RWPE2 (cell line): ENCODE measurements around the gene CNPY1.

ENCODE experiments used
- ATAC-seq: fragments of 200-7000 bp; cut with Tn5 transposase; 3 replicates; pipeline ENCODE4 v1.9.1; 2021; ENCODE audit warnings: low read depth
- DNase-seq: peaks from one replicate; pipeline ENCODE4 v3.0.0-alpha.2; 2020; ENCODE audit warnings: low spot score
- H3K27ac ChIP-seq: fragments of 450-650 bp; 2 replicates; pipeline ENCODE4 v1.5.1; 2017; ENCODE audit warnings: mild to moderate bottlenecking; ENCODE audit not compliant: poor library complexity, severe bottlenecking
- H3K27me3 ChIP-seq: fragments of 250-450 bp; sonication (Bioruptor Pico); 2 replicates; pipeline ENCODE4 v1.5.1; 2021; ENCODE audit warnings: mild to moderate bottlenecking, moderate library complexity; ENCODE audit not compliant: insufficient read depth, poor library complexity, severe bottlenecking
- H3K36me3 ChIP-seq: fragments of 250-450 bp; sonication (Bioruptor Pico); 2 replicates; pipeline ENCODE4 v1.5.1; 2020; ENCODE audit warnings: low read depth, mild to moderate bottlenecking, moderate library complexity
- H3K4me1 ChIP-seq: fragments of 250-450 bp; sonication (Bioruptor Pico); 2 replicates; pipeline ENCODE4 v1.5.1; 2021; ENCODE audit warnings: mild to moderate bottlenecking, moderate library complexity; ENCODE audit not compliant: insufficient read depth, poor library complexity, severe bottlenecking
- H3K4me3 ChIP-seq: fragments of 250-450 bp; sonication (Bioruptor Pico); 2 replicates; pipeline ENCODE4 v1.5.1; 2021; ENCODE audit warnings: mild to moderate bottlenecking, moderate library complexity; ENCODE audit not compliant: severe bottlenecking
- H3K9me3 ChIP-seq: fragments of 250-450 bp; sonication (Bioruptor Pico); 2 replicates; pipeline ENCODE4 v1.5.1; 2021; ENCODE audit warnings: mild to moderate bottlenecking, moderate library complexity; ENCODE audit not compliant: severe bottlenecking
- TF ChIP-seq, protein P1 (sequence below): fragments of 450-650 bp; IDR thresholded peaks from one replicate; pipeline ENCODE4 v1.5.1; 2017; ENCODE audit warnings: mild to moderate bottlenecking, moderate library complexity; ENCODE audit not compliant: poor library complexity, severe bottlenecking

Gene CNPY1

DNA sequence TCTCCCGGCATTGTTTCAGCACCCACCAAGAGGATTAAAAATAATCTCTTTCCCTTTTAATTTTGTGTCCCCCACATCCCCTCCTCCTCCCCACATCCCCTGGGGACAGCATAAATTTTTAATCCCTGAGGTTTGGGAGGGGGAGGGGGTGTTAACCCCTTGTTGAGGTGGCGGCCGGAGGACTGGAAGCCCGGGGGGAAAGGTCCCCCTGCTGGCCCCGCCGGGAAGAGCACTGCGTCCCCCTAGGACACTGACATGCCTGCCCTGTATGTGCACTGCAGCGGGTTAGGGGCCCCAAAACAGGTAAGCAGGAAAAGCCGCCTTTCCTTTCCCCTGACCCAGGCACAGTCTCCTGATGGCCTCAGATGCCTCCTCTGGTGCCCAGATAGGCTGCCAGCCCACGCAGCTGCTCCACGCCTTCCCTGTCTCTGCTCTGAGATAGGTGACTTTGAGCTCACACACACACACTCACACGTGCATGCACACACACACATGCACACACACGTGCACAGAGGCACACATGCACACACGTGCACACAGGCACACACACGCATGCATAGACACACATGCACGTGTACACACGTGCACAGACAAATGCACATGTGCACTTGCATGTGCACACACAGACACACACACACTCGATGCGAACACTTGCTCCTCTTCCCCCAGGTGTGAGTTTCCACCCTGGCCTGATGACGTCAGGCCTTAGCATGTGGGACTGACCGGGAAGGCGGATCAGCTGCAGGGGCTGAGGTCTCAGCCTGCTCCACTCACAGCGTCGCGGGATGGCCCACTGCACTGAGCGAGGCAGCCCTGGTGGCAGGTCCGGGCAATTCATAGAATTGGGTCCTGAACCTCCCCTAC, 12.3 kb downstream of the CNPY1 start:
- H3K4me3 ChIP-seq, result no peak overlapping the region
- ATAC-seq (peak; percentile 48; the same call in 2 of the 3 replicates), DNase-seq (no peak)
- H3K4me1 ChIP-seq, result no peaks in the 10 kb centered on the region
- no peaks in the 10 kb centered on the region for H3K9me3 ChIP-seq
- H3K27ac ChIP-seq, result no peak overlapping the region
- TF ChIP-seq, protein P1, sequence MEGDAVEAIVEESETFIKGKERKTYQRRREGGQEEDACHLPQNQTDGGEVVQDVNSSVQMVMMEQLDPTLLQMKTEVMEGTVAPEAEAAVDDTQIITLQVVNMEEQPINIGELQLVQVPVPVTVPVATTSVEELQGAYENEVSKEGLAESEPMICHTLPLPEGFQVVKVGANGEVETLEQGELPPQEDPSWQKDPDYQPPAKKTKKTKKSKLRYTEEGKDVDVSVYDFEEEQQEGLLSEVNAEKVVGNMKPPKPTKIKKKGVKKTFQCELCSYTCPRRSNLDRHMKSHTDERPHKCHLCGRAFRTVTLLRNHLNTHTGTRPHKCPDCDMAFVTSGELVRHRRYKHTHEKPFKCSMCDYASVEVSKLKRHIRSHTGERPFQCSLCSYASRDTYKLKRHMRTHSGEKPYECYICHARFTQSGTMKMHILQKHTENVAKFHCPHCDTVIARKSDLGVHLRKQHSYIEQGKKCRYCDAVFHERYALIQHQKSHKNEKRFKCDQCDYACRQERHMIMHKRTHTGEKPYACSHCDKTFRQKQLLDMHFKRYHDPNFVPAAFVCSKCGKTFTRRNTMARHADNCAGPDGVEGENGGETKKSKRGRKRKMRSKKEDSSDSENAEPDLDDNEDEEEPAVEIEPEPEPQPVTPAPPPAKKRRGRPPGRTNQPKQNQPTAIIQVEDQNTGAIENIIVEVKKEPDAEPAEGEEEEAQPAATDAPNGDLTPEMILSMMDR, result peak; percentile 44
- H3K36me3 ChIP-seq, result no peaks in the 10 kb centered on the region
- peaks cover 63% of the 10 kb centered on the region for H3K27me3 ChIP-seq

DNA sequence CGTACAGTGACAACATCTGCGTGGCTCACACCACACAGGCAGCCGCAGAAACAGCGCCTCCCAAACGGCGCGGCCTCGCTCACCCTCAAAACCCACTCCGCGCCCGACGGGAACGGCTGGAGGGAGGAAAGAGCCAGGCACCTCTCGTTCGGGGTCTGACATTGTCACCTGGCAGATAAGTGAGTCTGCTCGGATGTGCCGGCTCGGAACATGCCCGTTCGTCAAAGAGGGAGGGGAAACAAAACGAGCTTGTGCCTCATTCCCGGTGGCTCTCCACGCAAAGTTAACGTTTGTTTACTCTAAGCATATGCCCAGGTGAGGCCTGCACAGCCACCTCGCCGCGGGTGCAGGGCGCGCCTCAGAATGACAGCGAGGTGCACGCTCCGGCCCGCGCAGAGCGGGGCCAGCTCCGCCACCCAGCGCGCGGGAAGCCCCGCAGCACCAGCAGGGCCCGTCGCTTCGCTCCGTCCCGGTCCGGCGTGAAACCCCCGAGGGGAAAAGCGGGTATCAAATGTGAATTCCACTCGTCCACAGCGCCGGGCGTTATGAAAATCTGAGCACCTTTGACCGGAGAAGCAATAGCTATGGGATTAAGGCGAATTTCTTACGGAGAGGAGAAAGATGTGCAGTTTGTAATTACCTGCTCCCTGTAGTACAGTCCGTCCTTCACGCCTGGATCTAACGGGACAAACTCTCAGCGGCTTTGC, 13.1 kb downstream of the CNPY1 start:
- ATAC-seq (peak; percentile 48; the same call in 2 of the 3 replicates), DNase-seq (peak; percentile 26)
- H3K4me3 ChIP-seq, result no peak overlapping the region
- peaks cover 63% of the 10 kb centered on the region for H3K27me3 ChIP-seq
- no peak overlapping the region for H3K27ac ChIP-seq
- no peaks in the 10 kb centered on the region for H3K36me3 ChIP-seq
- H3K4me1 ChIP-seq, result no peaks in the 10 kb centered on the region
- no peaks in the 10 kb centered on the region for H3K9me3 ChIP-seq
- TF ChIP-seq, protein P1, result no peak

DNA sequence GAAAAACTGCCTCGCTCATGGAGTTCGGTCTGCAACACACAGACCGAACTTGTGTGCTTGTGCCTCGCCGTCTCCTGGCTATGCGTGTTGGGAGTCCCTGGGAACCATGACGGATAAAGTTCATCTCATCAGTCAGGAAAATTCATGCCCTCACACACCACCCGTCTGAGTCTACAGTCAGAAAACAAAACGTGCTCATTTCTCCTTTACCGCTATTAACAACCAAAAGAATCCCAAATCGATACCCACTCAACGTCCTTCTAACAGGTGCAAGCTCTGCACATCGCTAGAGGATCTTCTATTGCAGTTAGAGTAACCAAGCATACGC, 13.6 kb downstream of the CNPY1 start:
- Histone ChIP-seq H3K4me1 (no peaks in the 10 kb centered on the region), H3K27ac (no peak overlapping the region), H3K27me3 (peaks cover 66% of the 10 kb centered on the region), H3K9me3 (no peaks in the 10 kb centered on the region), H3K36me3 (no peaks in the 10 kb centered on the region), H3K4me3 (no peak overlapping the region)
- peak; percentile 7 for DNase-seq
- TF ChIP-seq, protein P1, result no peak
- no peak for ATAC-seq

DNA sequence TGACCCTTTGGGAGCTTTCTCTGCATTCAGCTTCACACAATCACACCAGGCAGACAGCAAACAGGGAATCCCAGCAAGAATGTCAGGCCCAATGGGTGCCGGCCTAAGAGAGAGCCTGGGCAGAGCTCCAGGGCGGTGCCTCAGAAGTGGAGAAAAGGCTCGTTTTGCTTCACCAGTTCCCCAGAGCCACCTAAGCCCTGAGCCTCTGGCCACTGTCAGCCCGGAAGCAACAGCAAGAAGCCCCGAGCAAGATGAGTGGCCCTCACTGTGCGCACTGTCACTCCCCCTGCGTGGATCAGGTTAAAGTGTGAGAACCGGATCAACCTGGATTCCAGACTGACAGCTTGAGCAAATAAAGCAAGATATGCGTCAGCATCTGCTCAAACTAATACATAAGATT, 14.7 kb downstream of the CNPY1 start:
- H3K27me3 ChIP-seq, result peaks cover 64% of the 10 kb centered on the region
- H3K27ac ChIP-seq, result no peak overlapping the region
- H3K36me3 ChIP-seq, result no peaks in the 10 kb centered on the region
- no peaks in the 10 kb centered on the region for H3K4me1 ChIP-seq
- no peaks in the 10 kb centered on the region for H3K9me3 ChIP-seq
- peak; percentile 19; the same call in 1 of the 3 replicates for ATAC-seq
- TF ChIP-seq, protein P1, result no peak
- H3K4me3 ChIP-seq, result no peak overlapping the region
- DNase-seq, result peak; percentile 25
